ENCODE data around the gene CHST4.
A peak's percentile ranks its signal among the peaks of the same experiment; 100 is the strongest.
"Not testable (repeated sequence)": the region's sequence is repeated elsewhere in the genome, so short reads cannot be mapped to it uniquely, and the experiment has no call there.

Gene CHST4

DNA sequence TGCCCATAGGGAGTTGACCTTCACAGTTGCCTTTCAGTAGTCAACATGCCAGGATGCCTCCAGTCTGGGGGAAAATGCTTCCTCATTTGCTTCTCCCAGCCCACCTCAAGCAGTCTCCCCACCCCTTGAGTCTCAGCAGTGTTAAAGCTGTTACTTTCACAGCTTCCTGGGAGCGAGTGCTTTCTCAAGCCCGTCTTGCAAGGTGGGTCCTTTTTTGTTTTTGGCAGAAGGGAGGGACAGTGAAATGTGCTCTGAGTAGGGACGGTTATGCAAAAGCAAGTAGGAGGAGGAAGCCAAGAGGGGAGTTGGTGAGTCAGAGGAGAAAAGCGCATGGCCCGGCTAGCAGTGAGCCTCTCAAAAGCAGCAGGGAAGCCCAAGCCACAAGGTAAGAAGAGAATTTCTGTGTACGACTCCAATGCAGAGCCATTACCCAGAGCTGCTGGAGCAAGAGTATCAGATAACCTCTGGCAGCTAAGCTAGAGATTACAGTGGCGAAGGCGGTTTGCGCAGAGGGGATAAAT, at the start of gene CHST4:
CHST4 (plus strand) TSS at position 316 of the 521 bp plus-strand sequence. CDS start 10,252 bp downstream, outside the sequence.
- no peak for DNase-seq (ENCODE audit: low read depth in 2 of 2)

DNA sequence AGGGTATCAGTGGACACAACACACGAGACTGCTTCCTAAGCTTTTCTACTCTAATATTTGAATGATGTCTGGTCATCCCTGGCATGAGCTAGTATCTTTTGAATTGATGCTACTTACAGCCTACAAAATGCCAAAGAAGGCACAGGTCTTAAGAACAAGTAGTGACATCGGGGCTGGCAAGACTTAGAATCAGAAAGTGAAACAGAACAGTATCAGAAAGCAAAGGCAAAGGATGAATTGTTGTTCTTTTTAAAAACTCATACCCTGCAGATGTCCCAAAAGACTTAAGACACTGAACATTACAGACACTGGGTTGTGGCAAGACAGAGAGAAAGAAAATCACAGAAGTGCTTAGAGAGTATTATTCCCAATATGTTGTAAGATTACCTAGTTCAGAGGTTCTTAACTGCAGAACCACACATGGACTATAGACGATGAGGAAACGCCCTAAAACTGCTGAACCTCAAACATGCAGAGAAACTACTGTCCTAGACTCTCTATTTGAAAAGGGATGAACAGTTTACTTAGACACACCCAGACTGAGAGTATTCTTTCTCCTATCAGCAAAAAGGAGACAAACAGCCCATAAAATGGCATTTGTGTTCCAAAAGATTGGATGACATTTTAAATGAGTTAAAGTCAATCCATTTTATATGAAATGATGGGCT, 49.6 kb upstream of the CHST4 start:
- no peak for DNase-seq (ENCODE audit: low read depth in 2 of 2)

DNA sequence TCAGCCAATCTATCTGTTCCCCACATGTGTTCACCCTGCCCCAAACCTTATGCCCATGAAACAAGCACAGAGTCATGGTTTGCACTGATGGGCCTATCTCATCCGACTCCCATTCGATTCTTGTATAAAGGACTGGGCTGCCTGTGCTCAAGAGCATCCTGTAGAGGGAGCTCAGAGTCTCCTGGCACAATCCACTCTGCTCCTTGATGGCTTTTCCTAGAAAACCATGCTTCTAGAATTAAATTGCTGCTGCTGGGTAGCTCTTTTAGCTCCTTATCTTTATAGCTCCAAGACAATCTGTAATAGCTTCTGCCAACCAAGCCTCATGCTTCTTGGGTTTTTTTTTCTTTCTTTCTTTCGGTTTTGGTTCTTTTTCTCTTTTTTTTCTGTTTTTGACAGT, 46.8 kb upstream of the CHST4 start:
- no peak for DNase-seq (ENCODE audit: low read depth in 2 of 2)

DNA sequence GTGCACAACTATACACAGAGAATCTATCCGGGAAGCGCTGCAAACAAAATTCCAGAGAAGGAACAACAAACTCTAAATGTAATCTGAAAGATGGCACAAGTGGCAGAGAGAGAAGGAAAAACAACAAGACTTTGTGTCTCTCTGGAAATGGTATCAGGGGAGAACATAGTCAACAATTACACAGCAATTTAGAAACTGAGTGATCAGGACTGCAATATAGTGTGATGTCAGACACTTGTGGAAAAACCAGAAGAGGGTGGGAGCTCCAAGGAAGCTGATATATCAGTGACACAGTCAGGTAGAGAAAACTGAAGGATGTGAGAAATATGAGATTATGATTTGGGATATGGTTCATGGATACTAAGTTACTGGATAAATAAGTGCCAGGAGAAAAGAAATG, 45.3 kb upstream of the CHST4 start:
- no peak for DNase-seq (ENCODE audit: low read depth in 2 of 2)

DNA sequence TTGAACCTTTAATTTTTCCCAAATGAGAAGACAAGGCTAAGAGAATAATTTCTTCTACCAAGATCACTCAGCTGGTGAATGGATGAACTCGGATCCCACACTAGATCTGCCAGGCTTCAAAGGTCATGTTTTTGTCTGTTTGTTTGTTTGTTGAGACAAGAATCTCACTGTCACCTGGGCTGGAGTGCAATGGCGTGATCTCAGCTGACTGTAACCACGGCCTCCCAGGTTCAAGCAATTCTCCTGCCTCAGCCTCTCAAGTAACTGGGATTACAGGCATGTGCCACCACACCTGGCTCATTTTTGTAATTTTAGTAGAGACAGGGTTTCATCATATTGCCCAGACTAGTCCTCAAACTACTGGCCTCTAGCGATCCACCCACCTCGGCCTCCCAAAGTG, 43.7 kb upstream of the CHST4 start:
- DNase-seq (ENCODE audit: low read depth in 2 of 2), result no peak

DNA sequence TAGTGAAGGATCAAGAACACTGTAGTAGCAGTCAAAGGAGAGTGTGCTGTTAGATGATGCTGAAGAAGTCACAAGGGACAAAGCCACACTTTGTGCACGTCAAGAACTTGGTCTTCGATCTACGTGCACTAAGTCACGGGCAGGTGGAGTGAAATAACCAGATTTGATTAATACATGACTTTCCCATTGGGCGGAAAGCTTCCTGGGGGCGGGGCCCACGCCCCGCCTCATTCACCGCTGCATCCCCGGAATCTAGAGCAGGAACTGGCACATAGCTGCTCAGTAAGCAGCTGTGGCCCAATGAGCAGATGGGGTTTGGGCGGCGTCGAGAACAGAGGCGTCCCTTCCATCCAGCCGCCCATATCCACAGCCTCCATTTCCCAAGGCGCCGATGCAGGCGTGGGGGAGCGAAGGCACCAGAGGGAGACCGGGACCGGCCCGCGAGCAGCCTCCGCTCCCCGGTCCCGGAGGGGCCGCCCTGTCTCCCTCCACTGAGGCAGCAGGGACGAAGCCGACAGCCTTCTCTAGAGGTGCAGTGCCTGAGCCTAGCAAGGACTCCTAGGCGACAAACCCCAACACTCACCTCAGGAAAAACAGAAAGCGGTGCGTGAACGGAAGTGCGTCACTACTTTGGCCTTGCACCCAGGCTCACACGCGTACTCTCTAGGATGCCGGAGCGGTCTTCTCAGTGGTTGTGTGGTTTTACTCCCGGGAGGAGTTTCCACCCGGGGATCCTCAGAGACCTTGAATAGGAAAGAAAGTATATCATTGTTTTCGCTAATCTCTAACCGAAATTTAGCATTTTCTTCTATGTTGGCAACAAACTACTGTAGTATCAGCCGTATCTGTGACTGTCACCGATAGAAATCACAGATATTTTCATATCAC, 42.0 kb upstream of the CHST4 start:
- peak; percentile 62 to 69 for DNase-seq (ENCODE audit: low read depth in 2 of 2)

DNA sequence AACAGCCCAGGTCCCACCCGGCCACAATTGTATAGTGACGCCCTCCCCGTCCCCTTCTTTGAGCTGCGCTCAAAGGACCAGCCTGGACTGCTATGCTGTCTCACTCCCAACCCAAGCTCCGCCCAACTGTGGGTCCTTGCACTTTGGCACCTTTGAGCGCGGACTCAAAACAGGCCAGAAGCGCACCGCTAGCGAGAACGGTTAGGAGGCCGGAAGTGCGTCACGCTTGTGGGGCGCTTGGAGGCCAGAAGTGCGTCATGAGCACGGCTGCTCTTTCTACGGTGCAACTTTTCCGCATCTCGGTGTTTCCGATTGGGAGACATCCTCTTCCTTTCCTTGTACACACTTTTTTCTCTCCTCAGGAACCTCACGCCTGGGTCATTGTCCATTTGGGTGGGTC, 37.1 kb upstream of the CHST4 start, which contains the start of gene ZNF19:
ZNF19 (minus strand) TSS at position 203 of the 400 bp plus-strand sequence. CDS start 7,210 bp downstream, outside the sequence.
- DNase-seq (ENCODE audit: low read depth in 2 of 2), result no peak

DNA sequence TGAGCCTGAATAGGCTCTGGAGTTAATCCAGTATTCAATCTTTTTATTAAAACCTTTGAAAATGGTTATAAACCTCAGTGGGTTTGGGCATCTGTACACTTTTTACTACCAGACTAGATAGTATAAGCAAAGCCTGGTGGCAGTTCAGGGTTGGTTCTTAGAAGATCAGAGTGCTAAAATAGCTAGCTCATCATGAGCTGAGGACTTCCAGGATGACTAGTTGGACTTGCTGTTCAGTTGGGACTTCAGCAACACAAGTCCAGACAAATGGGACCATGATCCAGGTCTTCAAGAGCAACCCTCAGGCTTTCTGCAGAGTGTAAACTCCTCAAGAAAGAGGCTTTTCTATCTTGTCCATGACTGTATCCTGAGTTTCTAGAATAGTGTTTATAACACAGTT, 35.9 kb upstream of the CHST4 start:
- no peak for DNase-seq (ENCODE audit: low read depth in 2 of 2)

DNA sequence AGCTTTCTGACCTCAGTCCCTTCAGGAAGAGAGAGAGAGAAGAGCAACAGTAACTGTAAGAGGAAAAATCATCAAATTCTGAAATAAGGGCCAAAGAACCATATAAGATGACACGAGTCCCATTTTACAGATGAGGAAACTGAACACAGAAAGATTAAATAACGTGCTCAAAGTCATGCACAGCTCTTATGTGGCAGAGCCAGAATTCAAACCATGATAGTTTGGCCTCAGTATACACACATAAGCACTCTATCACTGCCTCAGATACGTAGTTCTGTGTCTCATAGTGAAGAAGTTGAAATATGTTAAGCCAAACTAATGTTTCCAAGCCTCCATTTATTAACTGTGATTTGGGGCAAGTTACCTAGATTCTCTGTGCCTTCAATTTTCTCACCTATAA, 35.2 kb upstream of the CHST4 start:
- DNase-seq (ENCODE audit: low read depth in 2 of 2), result no peak

DNA sequence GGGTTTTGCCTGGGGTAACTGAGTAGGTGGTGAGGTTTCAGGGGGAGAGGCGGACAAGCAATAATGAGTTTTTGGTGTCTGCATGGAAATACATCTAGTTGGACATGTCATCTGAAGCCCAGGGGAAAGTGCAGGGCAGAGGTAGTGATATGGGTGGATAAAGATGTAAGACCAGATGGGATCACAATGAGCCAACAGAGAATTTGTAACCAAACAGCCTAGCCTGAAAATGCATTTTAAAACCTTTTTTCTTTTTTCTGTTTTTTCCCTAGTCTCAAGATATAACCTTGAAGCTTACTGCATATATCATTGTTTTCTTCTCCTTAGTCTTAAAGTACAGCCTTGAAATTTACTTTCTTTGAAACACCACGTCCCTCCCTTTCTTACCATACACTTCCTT, 33.4 kb upstream of the CHST4 start:
- no peak for DNase-seq (ENCODE audit: low read depth in 2 of 2)

DNA sequence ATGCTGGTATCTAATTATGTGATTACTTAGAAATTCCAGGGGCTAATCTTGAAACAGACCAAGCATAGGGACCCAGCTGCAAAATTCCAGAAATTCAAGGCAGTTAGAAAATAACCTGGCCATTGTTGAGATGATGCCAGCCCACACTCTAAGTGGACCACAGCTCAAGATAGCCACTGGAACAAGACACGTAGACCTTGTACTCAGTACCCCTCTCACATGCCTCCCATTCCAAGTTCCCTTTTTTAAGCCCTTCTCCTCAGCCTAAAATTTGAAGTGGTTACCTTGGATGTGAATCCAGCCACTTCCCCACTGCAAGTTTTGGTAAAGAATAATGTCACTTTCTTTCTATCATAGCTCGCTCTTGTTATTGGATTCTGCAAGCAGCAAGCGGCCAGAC, 33.0 kb upstream of the CHST4 start:
- no peak for DNase-seq (ENCODE audit: low read depth in 2 of 2)

DNA sequence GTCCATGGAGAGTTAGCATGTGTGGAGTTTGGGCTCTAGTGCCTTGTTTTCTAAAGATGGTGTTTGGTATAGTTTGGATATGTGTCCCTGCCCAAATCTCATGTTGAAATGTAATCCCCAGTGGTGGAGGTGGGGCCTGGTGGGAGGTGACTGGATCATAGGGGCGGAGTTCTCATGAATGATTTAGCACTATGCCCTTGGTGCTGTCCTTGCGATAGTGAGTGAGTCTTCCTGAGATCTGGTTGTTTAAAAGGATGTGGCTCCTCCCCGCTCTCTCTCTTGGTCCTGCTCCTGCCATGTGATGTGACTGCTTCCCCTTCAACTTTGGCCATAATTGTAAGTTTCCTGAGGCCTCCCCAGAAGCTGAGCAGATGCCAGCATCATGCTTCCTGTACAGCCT, 28.2 kb upstream of the CHST4 start:
- DNase-seq (ENCODE audit: low read depth in 2 of 2), result no peak

DNA sequence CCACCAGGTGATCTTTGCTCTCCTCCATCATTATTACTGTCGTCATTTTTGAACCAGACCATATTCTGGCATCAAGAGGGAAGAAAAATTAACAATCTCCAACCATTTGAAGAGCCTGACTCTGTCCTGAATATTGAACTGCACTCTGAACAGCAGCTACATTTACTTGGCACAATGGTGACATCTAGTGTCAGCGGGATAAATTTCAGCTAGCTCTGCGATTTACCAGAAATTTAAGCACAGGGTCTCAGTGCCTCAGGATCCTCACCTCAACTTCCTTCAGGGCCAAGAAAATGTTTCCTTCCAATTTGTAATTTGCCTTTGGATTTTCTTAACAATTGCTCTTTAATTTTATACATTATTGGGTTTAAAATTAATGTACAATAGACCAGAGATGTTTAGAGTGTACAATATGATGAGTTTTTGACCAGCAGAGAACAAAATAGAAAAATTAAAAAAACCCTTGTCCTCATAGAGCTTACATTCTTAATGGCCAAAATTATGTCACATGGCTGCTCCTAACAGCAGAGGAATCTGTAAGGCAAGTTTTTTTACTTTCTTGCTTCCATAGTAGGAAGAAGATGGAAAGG, 26.4 kb upstream of the CHST4 start:
- peak in 1 of 2 donors; percentile 5 for DNase-seq (ENCODE audit: low read depth in 2 of 2)

DNA sequence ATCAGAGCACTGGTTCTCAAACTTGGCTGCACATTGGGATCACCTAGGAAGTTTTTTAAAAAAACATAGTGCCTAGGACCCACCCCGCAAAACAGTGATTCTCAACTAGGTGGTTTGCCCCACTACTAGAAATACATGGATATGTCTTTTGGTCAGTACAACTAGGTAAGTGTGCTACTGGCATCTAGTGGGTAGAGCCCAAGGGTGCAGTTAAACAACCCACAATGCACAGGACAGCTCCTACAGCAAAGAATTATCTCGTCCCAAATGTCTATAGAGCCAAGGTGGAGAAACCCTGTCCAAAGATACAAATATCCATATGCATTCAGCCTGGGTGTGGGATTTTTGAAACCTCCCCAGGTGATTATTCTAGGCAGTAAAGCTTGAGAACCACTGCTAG, 25.3 kb upstream of the CHST4 start:
- DNase-seq (ENCODE audit: low read depth in 2 of 2), result no peak

DNA sequence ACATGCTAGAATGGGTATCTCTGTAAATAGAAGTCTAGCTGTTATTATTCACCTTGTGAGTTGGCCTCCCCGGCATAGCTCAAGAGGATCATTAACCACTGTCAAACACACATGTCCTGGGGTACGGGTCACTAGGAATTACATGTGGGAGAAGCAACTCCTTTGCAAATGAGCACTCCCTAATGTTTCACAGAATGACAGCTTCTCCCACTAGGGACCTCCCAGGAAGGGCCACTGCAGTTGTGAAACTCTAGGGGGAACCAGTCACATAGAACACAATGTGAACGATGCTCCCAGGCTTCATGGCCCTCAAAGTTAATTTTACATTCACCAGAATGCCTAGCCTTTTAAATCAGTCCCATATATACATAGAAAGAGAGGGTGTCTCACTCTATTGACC, 24.7 kb upstream of the CHST4 start:
- DNase-seq (ENCODE audit: low read depth in 2 of 2), result no peak

DNA sequence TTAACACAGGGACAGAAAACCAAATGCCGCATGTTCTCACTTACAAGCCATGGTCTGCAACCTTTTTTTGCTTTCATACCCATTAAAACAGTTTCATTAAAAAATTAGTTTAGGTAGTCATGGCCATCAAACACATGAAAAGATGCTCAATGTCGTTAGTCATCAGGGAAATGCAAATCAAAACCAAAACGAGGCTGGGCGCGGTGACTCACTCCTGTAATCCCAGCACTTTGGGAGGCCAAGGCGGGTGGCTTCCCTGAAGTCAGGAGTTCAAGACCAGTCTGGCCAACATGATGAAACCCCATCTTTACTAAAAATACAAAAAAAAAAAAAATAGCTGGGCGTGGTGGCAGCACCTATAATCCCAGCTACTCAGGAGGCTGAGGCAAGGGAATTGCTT, 22.2 kb upstream of the CHST4 start:
- DNase-seq (ENCODE audit: low read depth in 2 of 2), result not testable (repeated sequence)

DNA sequence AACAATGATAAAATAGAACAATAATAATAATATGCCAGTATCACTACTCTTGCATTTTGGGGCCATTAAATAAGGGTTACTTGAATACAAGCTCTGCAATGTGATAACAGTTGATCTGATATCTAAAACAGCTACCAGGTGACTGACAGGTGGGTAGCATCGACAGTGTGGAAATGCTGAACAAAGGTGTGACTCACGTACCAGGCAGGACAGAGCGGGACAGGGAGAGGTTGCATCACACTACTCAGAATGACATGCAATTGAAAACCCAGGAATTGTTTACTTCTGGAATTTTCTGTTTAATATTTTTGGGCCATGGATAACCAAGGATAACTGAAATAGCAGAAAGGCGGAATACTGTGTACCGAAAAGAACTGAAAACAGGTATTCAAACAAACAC, 21.3 kb upstream of the CHST4 start:
- no peak for DNase-seq (ENCODE audit: low read depth in 2 of 2)

DNA sequence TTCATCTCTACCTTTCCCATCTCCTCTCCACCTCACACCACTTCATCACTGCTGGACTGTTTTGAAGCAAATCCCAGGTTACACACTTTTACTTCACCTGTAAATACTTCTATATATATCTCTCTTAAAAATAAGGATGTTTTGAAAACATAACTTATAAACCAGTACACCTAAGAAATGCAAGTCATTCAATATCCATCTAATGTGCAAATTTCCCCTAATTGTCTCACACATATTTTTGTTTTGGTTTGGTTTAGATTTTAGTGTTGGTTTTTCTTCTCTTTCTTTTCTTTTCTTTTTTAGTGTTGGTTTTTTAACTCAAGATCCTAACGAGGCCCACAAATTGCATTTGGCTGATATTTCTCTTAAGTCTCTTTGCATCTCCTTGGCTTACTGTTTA, 19.2 kb upstream of the CHST4 start:
- DNase-seq (ENCODE audit: low read depth in 2 of 2), result no peak

DNA sequence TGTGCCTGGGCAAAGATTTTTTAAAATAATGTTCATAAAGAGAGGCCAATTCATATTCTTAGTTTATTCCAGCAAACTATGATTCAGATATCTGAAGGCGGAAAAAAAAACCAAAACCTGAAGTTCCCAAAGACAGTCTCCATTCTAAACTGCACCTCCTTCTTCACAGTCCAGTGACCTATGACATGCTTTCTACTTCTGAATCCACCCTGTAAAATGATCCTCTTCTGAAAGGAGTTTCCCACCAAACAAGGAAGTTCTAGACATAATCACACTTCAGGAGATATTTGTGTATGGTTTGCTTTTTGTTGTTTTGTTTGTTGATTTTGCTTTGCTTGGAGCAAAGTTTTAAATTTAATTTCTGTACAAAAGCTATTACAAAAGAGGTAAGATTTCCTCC, 12.9 kb upstream of the CHST4 start:
- no peak for DNase-seq (ENCODE audit: low read depth in 2 of 2)

DNA sequence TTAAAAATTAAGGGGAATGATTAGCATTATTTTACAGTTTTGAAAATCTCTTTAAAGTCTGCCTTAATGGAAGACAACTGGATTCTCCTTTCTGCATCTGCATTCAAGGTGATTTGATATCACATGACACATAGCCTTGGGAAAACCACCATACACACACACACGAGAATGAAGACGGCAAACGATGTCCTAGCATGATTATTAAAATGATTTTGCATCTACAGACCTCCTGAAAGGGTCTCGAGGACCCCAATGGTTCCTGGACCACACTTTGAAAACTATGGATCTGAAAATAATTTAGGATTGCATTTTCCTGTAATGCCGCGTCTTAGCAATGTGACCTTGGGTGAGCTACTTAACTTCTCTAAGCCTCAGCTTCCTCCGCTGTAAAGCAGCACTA, 11.8 kb upstream of the CHST4 start:
- no peak for DNase-seq (ENCODE audit: low read depth in 2 of 2)

DNA sequence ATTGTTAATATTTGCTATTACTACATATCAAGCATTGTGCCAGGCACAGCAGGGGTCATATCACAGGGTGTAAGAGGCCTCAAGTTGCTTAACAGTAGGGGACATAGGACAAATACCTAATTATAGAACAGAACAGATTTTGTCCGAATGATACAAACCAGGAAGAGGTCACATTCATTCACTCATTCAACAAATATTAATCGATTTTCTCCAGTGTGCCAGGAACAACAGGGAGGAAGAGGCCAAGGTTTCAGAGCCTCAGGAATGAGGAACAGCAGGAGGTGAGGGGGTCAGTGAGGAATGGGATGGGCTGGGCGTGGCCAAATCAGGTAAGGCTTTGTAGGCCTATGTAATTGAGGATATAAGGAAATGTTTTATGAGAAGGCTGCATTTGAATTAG, 11.2 kb upstream of the CHST4 start:
- no peak for DNase-seq (ENCODE audit: low read depth in 2 of 2)

DNA sequence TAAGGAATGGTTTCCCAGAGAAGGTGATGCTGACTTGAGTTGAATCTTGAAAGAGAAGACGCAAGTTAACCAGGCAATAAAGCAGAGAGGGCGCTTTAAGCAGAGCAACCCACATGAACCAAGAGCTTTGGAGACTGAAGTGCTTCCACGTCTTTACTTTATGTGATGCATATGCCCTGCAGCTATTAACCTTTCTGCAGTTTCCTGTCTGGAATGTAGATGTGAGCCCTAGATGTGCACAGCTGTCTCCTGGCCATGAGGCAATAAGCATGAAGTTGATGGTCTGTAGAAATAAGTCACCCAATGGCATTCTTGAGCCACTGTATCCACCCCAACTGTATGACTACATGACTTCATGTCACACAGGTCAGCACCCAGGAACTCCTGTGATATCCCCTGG, 5.7 kb upstream of the CHST4 start:
- no peak for DNase-seq (ENCODE audit: low read depth in 2 of 2)

Measured in stimulated activated CD8-positive, alpha-beta memory T cell treated with anti-CD3 and anti-CD28 coated beads, Interleukin-15, amount 100 ng/mL, for 4 hours (primary cell).